ENCODE results near the gene TIMP2.
A peak's percentile ranks its signal among the peaks of the same experiment; 100 is the strongest.

TIMP2 gene

GRCh38 chr17:78957128-78957527 is 31.9 kb upstream of the TIMP2 start:
- in situ Hi-C loops (cut with HindIII; ENCODE audit: low sequenced_read_pairs): no loop called here
- H3K4me3 ChIP-seq (ENCODE audit: low read depth, low read length): no peak overlapping the region
- TF ChIP-seq CTCF (IDR thresholded peaks at IDR 0.05; ENCODE audit: low read depth, low read length, missing control alignments): no peak
- DNase-seq (ENCODE audit: low read depth): peak; percentile 60

- in situ Hi-C loops (cut with HindIII; ENCODE audit: low sequenced_read_pairs): no loop called here
- H3K4me3 ChIP-seq (ENCODE audit: low read depth, low read length): no peak overlapping the region
- DNase-seq (ENCODE audit: low read depth): no peak
- TF ChIP-seq CTCF (IDR thresholded peaks at IDR 0.05; ENCODE audit: low read depth, low read length, missing control alignments): no peak
These were observed 31.1 kb upstream of the TIMP2 start for GRCh38 chr17:78956254-78956653.

- in situ Hi-C loops (cut with HindIII; ENCODE audit: low sequenced_read_pairs): no loop called here
- no peak for DNase-seq (ENCODE audit: low read depth)
- H3K4me3 ChIP-seq (ENCODE audit: low read depth, low read length): no peak overlapping the region
- TF ChIP-seq CTCF (IDR thresholded peaks at IDR 0.05; ENCODE audit: low read depth, low read length, missing control alignments): no peak
These were observed 29.5 kb upstream of the TIMP2 start for GRCh38 chr17:78954684-78955083.

- no peak overlapping the region for H3K4me3 ChIP-seq (ENCODE audit: low read depth, low read length)
These were observed 28.5 kb upstream of the TIMP2 start for GRCh38 chr17:78953356-78954350.

GRCh38 chr17:78952706-78953105 is 27.5 kb upstream of the TIMP2 start:
- H3K4me3 ChIP-seq (ENCODE audit: low read depth, low read length): no peak overlapping the region
- no peak for TF ChIP-seq CTCF (IDR thresholded peaks at IDR 0.05; ENCODE audit: low read depth, low read length, missing control alignments)
- in situ Hi-C loops (cut with HindIII; ENCODE audit: low sequenced_read_pairs): no loop called here
- DNase-seq (ENCODE audit: low read depth): no peak

More at GRCh38 chr17:78953356-78954350, 28.5 kb upstream of the TIMP2 start:
- in situ Hi-C loops (cut with HindIII; ENCODE audit: low sequenced_read_pairs): no loop called here
- TF ChIP-seq CTCF (IDR thresholded peaks at IDR 0.05; ENCODE audit: low read depth, low read length, missing control alignments): no peak
- no peak for DNase-seq (ENCODE audit: low read depth)

- no peak overlapping the region for H3K4me3 ChIP-seq (ENCODE audit: low read depth, low read length)
- in situ Hi-C loops (cut with HindIII; ENCODE audit: low sequenced_read_pairs): no loop called here
- no peak for DNase-seq (ENCODE audit: low read depth)
- TF ChIP-seq CTCF (IDR thresholded peaks at IDR 0.05; ENCODE audit: low read depth, low read length, missing control alignments): no peak
These were observed 26.9 kb upstream of the TIMP2 start for GRCh38 chr17:78951967-78952551.
